PC-9 (cell line): Measurements from ENCODE around the gene USP9X. TPM values are rescaled to one million over a fixed set of nuclear protein-coding genes. Genes with fewer than 3 reads are reported as not detected.

Experiments used
- BruUV-seq: library from RNA; stranded (reverse); fragments of 400-500 nt; replicated peaks from 2 replicates; lab custom pipeline; 2021; lab: Mats Ljungman, UMichigan
- CTCF ChIA-PET: fragments of 300-600 bp; sonication (Branson Sonifier 250); formaldehyde crosslinking; loops from one replicate; lab custom pipeline; 2022; ENCODE audit warnings: antibody characterized with exemption; lab: Charles Lee
- POLR2A ChIA-PET: fragments of 300-600 bp; sonication (Branson Sonifier 250); formaldehyde crosslinking; loops from one replicate; lab custom pipeline; 2022; ENCODE audit warnings: antibody characterized with exemption; ENCODE audit not compliant: unreplicated experiment; lab: Charles Lee
- DNase-seq, 2 experiments: peaks; one replicate each; pipeline versions ENCODE4 v3.0.0 to v3.0.0-alpha.2; 2015 to 2022; ENCODE audit warnings: mixed read lengths in 1 of 2
- H2AFZ ChIP-seq: fragments of 200-600 bp; sonication (generic); 2 replicates; pipeline ENCODE4 v1.8.1; 2017; ENCODE audit warnings: antibody characterized with exemption
- H3F3A ChIP-seq: fragments of 200-600 bp; sonication (generic); 2 replicates; pipeline ENCODE4 v1.8.1; 2017; ENCODE audit warnings: antibody characterized with exemption, mild to moderate bottlenecking, low read depth; ENCODE audit not compliant: insufficient read depth
- H3K27ac ChIP-seq: fragments of 200-600 bp; sonication (generic); 2 replicates; pipeline ENCODE4 v1.6.1; 2016; ENCODE audit warnings: mixed run types
- H3K27me3 ChIP-seq: fragments of 200-600 bp; sonication (generic); 2 replicates; pipeline ENCODE4 v1.6.1; 2016; ENCODE audit warnings: low read depth, mixed run types; ENCODE audit not compliant: insufficient read depth
- H3K36me3 ChIP-seq: fragments of 200-600 bp; sonication (generic); 2 replicates; pipeline ENCODE4 v1.6.1; 2016; ENCODE audit warnings: low read depth, mixed run types
- H3K4me1 ChIP-seq: fragments of 200-600 bp; sonication (generic); replicated peaks from 2 replicates; pipeline ENCODE4 v1.6.1; 2016; ENCODE audit warnings: mixed run types; ENCODE audit not compliant: insufficient read depth
- H3K4me2 ChIP-seq: fragments of 200-600 bp; sonication (generic); 2 replicates; pipeline ENCODE4 v1.6.1; 2017; ENCODE audit warnings: mixed run types
- H3K4me3 ChIP-seq: fragments of 200-600 bp; sonication (generic); 2 replicates; pipeline ENCODE4 v1.6.1; 2016; ENCODE audit warnings: mixed run types
- H3K79me2 ChIP-seq: fragments of 200-600 bp; sonication (generic); 2 replicates; pipeline ENCODE4 v1.6.1; 2017; ENCODE audit warnings: low read depth, mixed run types
- H3K9me2 ChIP-seq: fragments of 200-600 bp; sonication (generic); 2 replicates; pipeline ENCODE4 v1.8.1; 2017; ENCODE audit warnings: mild to moderate bottlenecking; ENCODE audit not compliant: insufficient read depth
- H3K9me3 ChIP-seq: fragments of 200-600 bp; sonication (generic); 2 replicates; pipeline ENCODE4 v1.8.1; 2016; ENCODE audit warnings: low read depth; ENCODE audit not compliant: insufficient read depth
- H4K20me1 ChIP-seq: fragments of 200-600 bp; sonication (generic); 2 replicates; pipeline ENCODE4 v1.8.1; 2017; ENCODE audit not compliant: insufficient read depth
- CTCF ChIP-seq: fragments of 200-600 bp; sonication (generic); conservative IDR thresholded peaks from 2 replicates; pipeline ENCODE4 v1.6.1; 2017; ENCODE audit warnings: mixed run types, antibody characterized with exemption, mild to moderate bottlenecking, moderate library complexity
- EZH2 ChIP-seq: fragments of 200-600 bp; sonication (generic); IDR thresholded peaks from 2 replicates; pipeline ENCODE4 v1.8.0; 2017; ENCODE audit warnings: antibody characterized with exemption, low read depth
- intact Hi-C: fragments of 100-400 bp; cut with micrococcal nuclease; formaldehyde crosslinking; loops from one replicate; pipeline ENCODE4 v1.10.0; 2022; ENCODE audit not compliant: unreplicated experiment
- total RNA-seq: library from RNA; stranded (reverse); gene quantifications from 2 replicates; pipeline ENCODE4 v1.2.3, GENCODE V29; 2021

USP9X gene
- total RNA-seq, 1 experiment from 2014 or later = 43.2 TPM

- ChIA-PET POLR2A (no interaction called here), CTCF (no interaction called here)
- no peak for DNase-seq
- no peaks in the 10 kb centered on the region for H3K27me3 ChIP-seq
- no TSS peak for BruUV-seq
- no peaks in the 10 kb centered on the region for H4K20me1 ChIP-seq
- no peaks in the 10 kb centered on the region for H3F3A ChIP-seq
- intact Hi-C loops = no loop called here
- no peaks in the 10 kb centered on the region for H3K79me2 ChIP-seq
- no peak overlapping the region for H3K27ac ChIP-seq
- TF ChIP-seq EZH2 (no peak), CTCF (no peak)
- H3K4me1 ChIP-seq = no peaks in the 10 kb centered on the region
- no peaks in the 10 kb centered on the region for H3K36me3 ChIP-seq
- H2AFZ ChIP-seq = no peak overlapping the region
- no peaks in the 10 kb centered on the region for H3K9me2 ChIP-seq
- no peak overlapping the region for H3K4me3 ChIP-seq
- H3K9me3 ChIP-seq = no peaks in the 10 kb centered on the region
- H3K4me2 ChIP-seq = no peak overlapping the region
Measured at GRCh38 chrX:41047878-41048534, 37.2 kb upstream of the USP9X start.

- no peaks in the 10 kb centered on the region for H3K27me3 ChIP-seq
- ChIA-PET CTCF (no interaction called here), POLR2A (no interaction called here)
- H4K20me1 ChIP-seq = no peaks in the 10 kb centered on the region
- DNase-seq = no peak
- no TSS peak for BruUV-seq
- H3K36me3 ChIP-seq = no peaks in the 10 kb centered on the region
- no peaks in the 10 kb centered on the region for H3K9me2 ChIP-seq
- H3K4me2 ChIP-seq = no peak overlapping the region
- H3K4me1 ChIP-seq = no peaks in the 10 kb centered on the region
- H3K9me3 ChIP-seq = no peaks in the 10 kb centered on the region
- intact Hi-C loops = no loop called here
- TF ChIP-seq CTCF = no peak
- TF ChIP-seq EZH2 = no peak
- H3F3A ChIP-seq = no peaks in the 10 kb centered on the region
- no peak overlapping the region for H3K27ac ChIP-seq
- H3K79me2 ChIP-seq = no peaks in the 10 kb centered on the region
- no peak overlapping the region for H2AFZ ChIP-seq
- no peak overlapping the region for H3K4me3 ChIP-seq
Measured at GRCh38 chrX:41050359-41050758, 34.9 kb upstream of the USP9X start.

- Histone ChIP-seq H3K4me1 (no peaks in the 10 kb centered on the region), H3K27me3 (no peaks in the 10 kb centered on the region), H3K9me2 (no peaks in the 10 kb centered on the region), H3K4me2 (no peak overlapping the region), H3K27ac (no peak overlapping the region), H3K79me2 (no peaks in the 10 kb centered on the region), H4K20me1 (no peaks in the 10 kb centered on the region), H3K4me3 (no peak overlapping the region), H2AFZ (no peak overlapping the region), H3K9me3 (no peaks in the 10 kb centered on the region), H3F3A (no peaks in the 10 kb centered on the region), H3K36me3 (no peaks in the 10 kb centered on the region)
- no TSS peak for BruUV-seq
- TF ChIP-seq EZH2 = no peak
- TF ChIP-seq CTCF = no peak
- intact Hi-C loops = no loop called here
- ChIA-PET CTCF (no interaction called here), POLR2A (no interaction called here)
- DNase-seq = no peak
Measured at GRCh38 chrX:41051288-41051687, 34.0 kb upstream of the USP9X start.
